Central memory CD8-positive, alpha-beta T cell (primary cell): ENCODE results near the gene TBL1X.
"Not testable (repeated sequence)": the region's sequence is repeated elsewhere in the genome, so short reads cannot be mapped to it uniquely, and the experiment has no call there.

ENCODE experiments used
- ATAC-seq: fragments of 150-1000 bp; cut with Tn5 transposase; replicated peaks from 2 replicates; pipeline ENCODE4 v1.10.0; 2022; ENCODE audit warnings: mild to moderate bottlenecking, moderate FRiP score, moderate number of reproducible peaks; ENCODE audit not compliant: poor library complexity, severe bottlenecking; ENCODE audit errors: extremely low read depth
- DNase-seq, 2 donors: peaks; one replicate each; pipeline ENCODE4 v3.0.0; 2021; ENCODE audit warnings: low spot score in 2 of 2
- H3K27ac Mint-ChIP-seq: one replicate; pipeline ENCODE4 v1.8.0; 2022; ENCODE audit warnings: low read depth, mild to moderate bottlenecking, moderate library complexity, mixed read lengths
- H3K27me3 Mint-ChIP-seq: one replicate; pipeline ENCODE4 v1.8.0; 2022; ENCODE audit warnings: mixed read lengths
- H3K36me3 Mint-ChIP-seq: one replicate; pipeline ENCODE4 v1.8.0; 2022; ENCODE audit warnings: mild to moderate bottlenecking, moderate library complexity, mixed read lengths; ENCODE audit not compliant: insufficient read depth
- H3K4me1 Mint-ChIP-seq: one replicate; pipeline ENCODE4 v1.8.0; 2022; ENCODE audit warnings: mixed read lengths
- H3K4me3 Mint-ChIP-seq: one replicate; pipeline ENCODE4 v1.8.0; 2022; ENCODE audit warnings: mild to moderate bottlenecking, moderate library complexity, mixed read lengths
- H3K9me3 Mint-ChIP-seq: one replicate; pipeline ENCODE4 v1.8.0; 2022; ENCODE audit warnings: mixed read lengths

Gene TBL1X

DNA sequence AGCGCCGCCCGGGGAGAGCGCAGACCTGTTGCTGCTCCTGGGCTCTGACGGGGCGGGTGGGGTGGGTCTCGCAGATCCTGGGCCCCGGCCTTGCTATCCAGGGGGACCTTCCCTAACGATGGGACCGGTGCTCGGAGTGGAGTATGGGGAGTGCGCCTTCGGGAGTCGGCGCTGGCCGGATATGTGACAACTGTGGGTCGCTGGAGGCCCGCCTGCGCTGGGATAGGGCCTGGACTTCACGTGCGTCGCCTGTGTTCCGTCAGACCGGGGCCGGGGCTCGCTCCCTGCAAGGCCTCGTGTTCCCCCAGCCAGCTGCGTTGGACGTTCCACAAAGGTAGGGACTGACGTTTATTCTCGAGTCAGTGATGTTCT, 1.3 kb downstream of the TBL1X start:
- Mint-ChIP-seq H3K36me3 (peaks cover 14% of the 10 kb centered on the region), H3K9me3 (no peaks in the 10 kb centered on the region), H3K4me3 (peak overlapping the region; percentile 63), H3K27ac (no peak overlapping the region), H3K4me1 (peaks cover 39% of the 10 kb centered on the region), H3K27me3 (no peaks in the 10 kb centered on the region)
- ATAC-seq, result no peak
- DNase-seq, result no peak

DNA sequence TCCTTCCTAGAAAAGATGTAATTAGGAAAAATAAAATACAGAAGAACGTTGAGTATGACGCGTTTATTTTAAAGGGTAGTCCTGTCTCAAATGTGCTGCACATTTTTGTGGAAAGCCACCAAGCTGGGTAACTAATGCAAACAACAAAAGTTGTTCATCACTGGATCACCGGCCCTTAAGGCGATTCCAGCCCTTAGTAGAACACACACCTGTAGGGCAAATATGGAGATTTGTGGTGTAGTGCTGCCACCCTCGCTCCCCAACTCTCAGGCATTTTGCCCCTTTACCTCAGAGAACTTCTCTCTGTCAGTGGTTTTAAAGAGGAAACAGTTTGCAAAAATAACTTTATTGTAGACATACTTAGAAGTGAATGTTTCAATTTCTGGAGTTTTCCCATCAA, 1.9 kb downstream of the TBL1X start:
- no peak for DNase-seq
- peaks cover 37% of the 10 kb centered on the region for H3K4me1 Mint-ChIP-seq
- H3K27ac Mint-ChIP-seq, result no peak overlapping the region
- no peaks in the 10 kb centered on the region for H3K9me3 Mint-ChIP-seq
- H3K36me3 Mint-ChIP-seq, result peaks cover 14% of the 10 kb centered on the region
- H3K4me3 Mint-ChIP-seq, result peak overlapping the region; percentile 63
- no peak for ATAC-seq
- H3K27me3 Mint-ChIP-seq, result no peaks in the 10 kb centered on the region

DNA sequence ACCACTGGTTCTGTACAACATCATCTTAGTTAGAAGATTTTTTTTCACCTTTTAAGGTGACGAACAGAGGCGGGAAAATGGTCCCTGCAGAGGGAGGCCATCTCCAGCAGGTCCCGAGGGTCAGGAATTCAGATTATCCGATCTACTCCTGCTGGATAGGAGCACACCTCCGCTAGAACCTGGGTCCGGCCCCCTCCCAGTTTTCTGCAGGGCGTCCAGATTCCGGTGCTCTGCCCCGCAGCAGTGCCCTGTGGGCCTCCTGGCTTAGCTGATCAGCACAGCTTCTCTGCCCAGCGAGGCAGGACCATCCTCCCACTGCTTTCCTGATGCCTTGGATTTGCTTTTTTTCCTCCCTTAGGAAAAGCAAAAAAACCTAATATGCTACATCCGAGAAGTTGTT, 2.3 kb downstream of the TBL1X start:
- DNase-seq (no peak), ATAC-seq (no peak)
- no peak overlapping the region for H3K27ac Mint-ChIP-seq
- H3K9me3 Mint-ChIP-seq, result no peaks in the 10 kb centered on the region
- no peak overlapping the region for H3K4me3 Mint-ChIP-seq
- peaks cover 33% of the 10 kb centered on the region for H3K4me1 Mint-ChIP-seq
- peaks cover 14% of the 10 kb centered on the region for H3K36me3 Mint-ChIP-seq
- no peaks in the 10 kb centered on the region for H3K27me3 Mint-ChIP-seq

DNA sequence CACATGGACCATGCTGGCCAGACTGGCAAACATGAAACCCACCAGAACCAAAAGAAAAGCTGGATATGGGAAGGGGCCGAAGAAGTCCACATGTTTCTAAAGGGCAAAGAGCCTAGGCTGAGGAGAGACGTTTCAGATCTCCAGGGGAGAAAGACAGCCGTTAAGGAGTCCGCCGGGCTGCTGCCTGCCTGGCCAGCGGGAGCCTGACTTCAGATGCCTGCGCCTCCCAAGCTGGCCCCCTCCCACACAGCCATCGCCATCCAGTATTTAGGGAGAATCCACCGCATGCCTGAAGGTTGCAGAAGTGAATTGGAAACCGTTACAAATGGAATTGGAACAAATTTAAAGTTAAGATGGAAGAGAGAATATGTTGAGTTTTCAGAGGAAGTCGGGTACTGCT, 2.9 kb downstream of the TBL1X start:
- Mint-ChIP-seq H3K27ac (no peak overlapping the region), H3K9me3 (no peaks in the 10 kb centered on the region)

DNA sequence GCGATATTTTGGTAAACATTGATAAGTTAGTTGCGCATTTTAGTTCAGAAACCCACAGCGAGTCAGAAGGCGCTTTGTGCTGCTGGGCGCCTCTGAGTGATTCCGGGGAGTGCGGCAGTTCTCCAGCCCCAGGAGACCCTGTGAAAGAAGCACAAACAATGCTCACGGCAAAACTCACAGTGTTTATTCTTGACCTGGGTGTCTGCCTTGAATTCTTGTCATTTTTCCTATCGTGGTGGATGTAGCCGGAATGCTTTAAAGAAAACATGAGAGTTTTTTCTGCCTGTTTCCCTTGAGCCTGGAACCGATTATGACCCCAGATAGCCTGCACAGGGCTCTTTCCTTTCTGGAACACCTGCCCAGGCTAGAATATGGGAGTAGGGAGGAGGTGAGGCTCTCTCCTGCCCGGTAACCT, 6.7 kb downstream of the TBL1X start:
- no peaks in the 10 kb centered on the region for H3K27me3 Mint-ChIP-seq
- no peak overlapping the region for H3K27ac Mint-ChIP-seq
- DNase-seq (no peak), ATAC-seq (no peak)
- no peaks in the 10 kb centered on the region for H3K9me3 Mint-ChIP-seq
- H3K4me3 Mint-ChIP-seq, result no peak overlapping the region
- peaks cover 11% of the 10 kb centered on the region for H3K4me1 Mint-ChIP-seq
- peaks cover 7% of the 10 kb centered on the region for H3K36me3 Mint-ChIP-seq

More for the DNA sequence above, 2.9 kb downstream of the TBL1X start:
- Mint-ChIP-seq H3K4me1 (peaks cover 27% of the 10 kb centered on the region), H3K27me3 (no peaks in the 10 kb centered on the region), H3K4me3 (no peak overlapping the region), H3K36me3 (peaks cover 14% of the 10 kb centered on the region)
- ATAC-seq (no peak), DNase-seq (no peak)

DNA sequence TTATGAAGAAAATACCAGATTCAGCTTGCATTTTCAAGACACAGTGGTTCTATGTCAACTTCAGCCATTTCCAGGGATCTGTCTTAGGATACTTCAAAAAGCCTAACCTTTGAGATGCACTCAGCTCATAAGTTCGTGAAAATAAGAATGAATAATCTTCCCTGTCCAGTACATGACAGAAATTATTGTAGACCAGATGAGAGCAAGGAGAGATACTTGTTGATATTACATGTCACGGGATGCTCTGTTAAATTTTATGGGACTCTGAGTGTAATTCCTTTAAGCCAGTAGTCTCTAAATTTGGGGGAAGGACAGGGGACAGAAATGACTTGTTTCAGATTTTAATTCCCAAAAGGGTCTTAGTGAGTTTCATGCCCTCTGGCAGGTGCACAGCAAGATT, 8.8 kb downstream of the TBL1X start:
- no peaks in the 10 kb centered on the region for H3K9me3 Mint-ChIP-seq
- H3K36me3 Mint-ChIP-seq, result peaks cover 7% of the 10 kb centered on the region
- ATAC-seq (no peak), DNase-seq (no peak)
- no peak overlapping the region for H3K27ac Mint-ChIP-seq
- peaks cover 17% of the 10 kb centered on the region for H3K4me1 Mint-ChIP-seq
- no peaks in the 10 kb centered on the region for H3K27me3 Mint-ChIP-seq
- no peak overlapping the region for H3K4me3 Mint-ChIP-seq

DNA sequence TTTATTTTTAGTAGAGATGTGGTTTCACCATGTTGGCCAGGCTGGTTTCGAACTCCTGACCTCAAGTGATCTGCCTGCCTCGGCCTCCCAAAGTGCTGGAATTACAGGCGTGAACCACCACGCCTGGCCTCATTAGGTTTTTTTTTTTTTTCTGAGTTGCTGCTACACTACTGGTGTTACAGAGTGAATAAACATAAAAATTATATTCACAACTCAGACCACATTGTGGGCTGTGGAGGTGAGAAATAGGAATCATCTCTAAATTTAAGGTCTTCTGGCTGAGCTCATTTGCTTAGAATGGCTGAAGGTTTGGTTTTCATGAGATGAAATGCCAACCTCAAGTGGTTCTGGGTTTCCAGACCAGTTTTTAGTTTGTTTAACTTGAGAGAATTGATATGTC, 10.6 kb downstream of the TBL1X start:
- ATAC-seq, result peak; percentile 58

DNA sequence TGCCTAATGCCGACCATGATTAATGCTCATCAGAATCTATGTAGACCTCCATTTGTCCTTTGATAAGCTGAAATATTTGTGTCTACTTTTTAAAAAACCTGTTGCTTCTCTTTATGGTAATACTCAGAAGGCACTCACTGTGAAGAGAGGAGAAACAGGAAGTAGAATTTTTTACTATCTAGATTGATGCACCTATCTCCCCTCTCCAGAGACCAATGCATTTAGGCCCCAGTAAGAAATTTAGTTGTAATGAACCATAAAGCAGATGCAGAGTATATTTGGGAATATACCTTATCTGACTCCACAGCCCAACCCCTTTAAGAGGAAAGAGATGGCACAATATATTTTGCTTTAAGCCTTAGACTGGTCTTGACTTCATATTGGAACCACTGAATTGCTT, 11.1 kb downstream of the TBL1X start:
- Mint-ChIP-seq H3K27ac (peak overlapping the region; percentile 80), H3K4me3 (no peak overlapping the region)
- DNase-seq, result no peak

More for the DNA sequence above, 10.6 kb downstream of the TBL1X start:
- not testable (repeated sequence) for H3K4me3 Mint-ChIP-seq, DNase-seq, H3K36me3 Mint-ChIP-seq, H3K9me3 Mint-ChIP-seq, H3K27me3 Mint-ChIP-seq
- Mint-ChIP-seq H3K4me1 (peaks cover 16% of the 10 kb centered on the region), H3K27ac (peak overlapping the region; percentile 80)

DNA sequence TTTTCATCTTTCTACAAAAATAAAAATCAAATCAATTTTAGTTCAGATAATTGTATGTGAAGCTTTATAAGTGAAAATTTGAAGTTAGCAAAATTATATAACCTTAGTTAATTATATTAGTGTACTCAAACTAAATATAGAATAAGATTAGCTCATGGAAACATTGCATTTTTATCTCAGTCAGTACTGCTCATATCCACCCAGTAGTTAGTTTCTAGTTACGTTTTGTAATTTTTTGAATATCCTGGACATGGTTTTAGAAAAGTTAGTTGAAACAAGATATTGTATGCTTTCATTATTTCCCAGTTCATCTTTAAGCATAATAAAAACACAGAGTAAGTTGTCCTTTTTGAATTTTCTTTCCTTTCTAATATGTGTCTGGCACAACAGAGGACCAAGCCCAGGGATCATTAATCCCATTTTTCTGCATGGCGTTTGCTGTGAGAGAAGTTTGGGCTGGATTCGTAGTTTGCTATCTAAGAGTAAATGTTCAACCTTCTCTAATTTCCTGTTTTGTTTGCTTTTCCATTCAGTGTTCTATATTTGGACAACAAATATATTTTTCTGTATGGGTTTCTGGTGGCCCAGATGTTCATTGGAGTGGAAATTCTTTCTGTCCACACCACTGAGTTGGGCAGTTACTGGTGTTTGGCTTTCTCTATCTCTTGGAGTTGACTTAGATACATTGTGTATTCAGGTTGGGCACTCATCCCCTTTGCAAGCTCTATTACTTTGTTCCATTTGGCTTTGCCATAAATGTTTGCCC, 12.1 kb downstream of the TBL1X start:
- peaks cover 9% of the 10 kb centered on the region for H3K36me3 Mint-ChIP-seq
- no peak overlapping the region for H3K27ac Mint-ChIP-seq
- no peaks in the 10 kb centered on the region for H3K9me3 Mint-ChIP-seq
- H3K4me3 Mint-ChIP-seq, result no peak overlapping the region
- ATAC-seq, result no peak
- H3K27me3 Mint-ChIP-seq, result no peaks in the 10 kb centered on the region
- H3K4me1 Mint-ChIP-seq, result peaks cover 16% of the 10 kb centered on the region
- no peak for DNase-seq

More for the DNA sequence above, 11.1 kb downstream of the TBL1X start:
- Mint-ChIP-seq H3K9me3 (no peaks in the 10 kb centered on the region), H3K27me3 (no peaks in the 10 kb centered on the region), H3K36me3 (peaks cover 9% of the 10 kb centered on the region), H3K4me1 (peaks cover 16% of the 10 kb centered on the region)
- ATAC-seq, result no peak

DNA sequence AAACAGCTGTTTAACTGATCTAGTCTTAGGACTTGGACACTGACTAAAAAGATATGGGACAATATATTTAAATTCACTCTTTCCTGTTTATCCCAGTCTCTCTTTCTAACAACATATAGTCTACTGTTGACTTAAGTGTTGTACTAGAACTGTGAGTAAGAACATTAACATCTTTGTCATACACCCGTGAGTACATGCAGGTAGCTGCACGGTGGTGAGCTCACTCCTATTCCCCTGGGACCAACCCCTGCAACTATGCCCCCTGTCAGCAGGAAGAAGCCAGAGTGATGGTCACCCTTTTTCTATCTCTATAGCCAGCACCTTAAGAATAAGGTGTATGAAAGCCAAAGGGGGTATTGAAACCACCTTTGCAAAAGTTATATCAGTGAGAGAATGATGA, 17.6 kb downstream of the TBL1X start:
- H3K36me3 Mint-ChIP-seq, result peaks cover 10% of the 10 kb centered on the region
- peaks cover 31% of the 10 kb centered on the region for H3K4me1 Mint-ChIP-seq
- ATAC-seq, result no peak

DNA sequence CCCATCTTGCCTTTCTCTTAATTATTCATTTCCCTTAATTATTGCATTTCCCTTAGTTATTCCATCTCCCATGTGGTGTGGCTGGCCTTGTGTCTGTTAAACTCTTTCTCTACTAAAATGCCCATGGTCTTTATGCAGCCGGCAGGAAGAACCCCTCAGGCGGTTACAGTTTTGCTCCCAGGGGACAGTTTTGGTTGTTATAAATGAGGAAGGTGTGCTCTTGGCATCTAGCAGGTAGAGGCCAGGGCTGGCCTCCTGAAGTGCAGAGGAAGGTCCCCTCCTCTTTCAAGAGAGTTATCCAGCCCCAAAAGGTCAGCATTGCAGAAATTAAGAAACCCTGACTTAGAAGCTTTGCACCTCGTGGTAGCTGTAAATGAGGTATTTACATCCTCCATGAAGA, 18.0 kb downstream of the TBL1X start:
- Mint-ChIP-seq H3K27me3 (no peaks in the 10 kb centered on the region), H3K9me3 (no peaks in the 10 kb centered on the region), H3K4me1 (peaks cover 26% of the 10 kb centered on the region), H3K4me3 (no peak overlapping the region), H3K36me3 (peaks cover 10% of the 10 kb centered on the region), H3K27ac (no peak overlapping the region)
- ATAC-seq (no peak), DNase-seq (no peak)

More for the DNA sequence above, 17.6 kb downstream of the TBL1X start:
- Mint-ChIP-seq H3K4me3 (no peak overlapping the region), H3K27me3 (no peaks in the 10 kb centered on the region), H3K9me3 (no peaks in the 10 kb centered on the region), H3K27ac (no peak overlapping the region)
- DNase-seq, result no peak

DNA sequence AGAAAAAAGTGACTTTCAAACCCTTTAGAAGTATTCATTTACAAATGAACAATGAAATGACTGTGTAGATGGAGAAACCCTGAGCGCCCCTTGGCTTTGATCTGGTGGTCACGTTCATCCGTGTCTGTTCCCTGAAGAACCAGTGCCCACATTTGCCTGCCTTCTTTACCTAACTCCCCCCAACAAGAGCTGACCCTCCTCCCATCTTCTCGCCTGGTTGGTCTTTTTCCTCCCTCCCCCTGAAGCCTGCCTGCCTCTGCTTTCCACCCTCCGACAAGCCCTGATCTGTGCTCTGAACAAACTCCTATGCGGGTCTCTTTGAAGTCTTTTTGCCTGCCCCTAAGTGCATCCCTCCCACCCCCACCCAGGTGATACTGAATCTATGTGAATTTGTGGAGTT, 18.5 kb downstream of the TBL1X start:
- H3K27me3 Mint-ChIP-seq, result no peaks in the 10 kb centered on the region
- H3K4me3 Mint-ChIP-seq, result no peak overlapping the region
- peaks cover 10% of the 10 kb centered on the region for H3K36me3 Mint-ChIP-seq
- no peak for ATAC-seq
- H3K9me3 Mint-ChIP-seq, result no peaks in the 10 kb centered on the region
- DNase-seq, result no peak
- H3K27ac Mint-ChIP-seq, result no peak overlapping the region
- H3K4me1 Mint-ChIP-seq, result peaks cover 25% of the 10 kb centered on the region

DNA sequence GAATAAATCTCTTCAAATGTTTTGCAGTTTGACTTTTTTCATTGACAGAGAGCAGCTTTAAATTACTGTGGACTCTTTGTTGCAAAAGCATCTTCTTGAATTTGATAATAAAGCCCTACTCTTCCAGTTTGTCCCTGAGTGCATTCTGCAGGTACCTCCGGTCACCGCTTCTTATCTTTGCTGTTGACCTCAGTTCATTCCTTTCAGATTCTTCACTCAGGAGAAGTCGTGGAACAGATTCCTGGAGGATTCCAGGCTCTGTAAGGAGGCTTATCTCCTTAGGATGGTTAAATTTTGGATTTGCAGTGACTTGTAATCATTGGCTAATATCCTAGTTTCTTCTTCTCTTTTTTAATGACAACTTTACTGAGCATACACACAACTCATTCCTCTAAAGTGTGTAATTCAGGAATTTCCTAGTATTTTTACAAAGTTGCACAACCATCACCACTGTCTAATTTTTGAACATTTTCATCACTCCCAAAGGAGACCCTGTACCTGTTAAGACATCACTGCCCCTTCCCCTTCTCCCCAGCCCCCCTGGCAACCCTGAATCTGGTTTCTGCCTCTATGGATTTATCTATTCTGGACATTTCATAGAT, 22.0 kb downstream of the TBL1X start:
- Mint-ChIP-seq H3K9me3 (no peaks in the 10 kb centered on the region), H3K36me3 (peaks cover 5% of the 10 kb centered on the region), H3K27ac (no peak overlapping the region), H3K4me1 (peaks cover 21% of the 10 kb centered on the region), H3K27me3 (no peaks in the 10 kb centered on the region), H3K4me3 (no peak overlapping the region)
- ATAC-seq (no peak), DNase-seq (no peak)
